ENCODE results near the gene SYNDIG1. TPM values are rescaled to one million over a fixed set of nuclear protein-coding genes. Genes with fewer than 3 reads are reported as not detected.

Gene SYNDIG1
- total RNA-seq, 1 donor from 2014 or later = 17.6 TPM

DNA sequence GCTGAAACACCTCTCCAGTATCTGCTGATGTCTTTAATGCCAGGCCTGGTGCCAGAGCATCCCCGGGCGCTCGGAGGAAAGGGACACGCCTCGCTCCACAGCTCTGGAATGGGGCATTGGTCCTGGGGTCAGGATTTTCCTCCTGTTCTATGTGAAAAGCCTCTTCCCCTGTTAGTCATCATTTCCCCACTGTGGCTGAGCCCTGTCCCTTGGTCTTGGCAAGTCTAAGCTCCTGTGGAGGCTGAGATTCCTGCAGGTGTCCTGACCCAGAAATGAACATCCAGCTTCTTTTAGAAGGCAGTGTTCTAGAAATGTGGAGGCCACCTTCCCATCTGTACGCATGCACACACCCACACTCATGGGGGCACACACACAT, 19.4 kb downstream of the SYNDIG1 start:
- intact Hi-C loops (cut with DNase I) = no loop called here

DNA sequence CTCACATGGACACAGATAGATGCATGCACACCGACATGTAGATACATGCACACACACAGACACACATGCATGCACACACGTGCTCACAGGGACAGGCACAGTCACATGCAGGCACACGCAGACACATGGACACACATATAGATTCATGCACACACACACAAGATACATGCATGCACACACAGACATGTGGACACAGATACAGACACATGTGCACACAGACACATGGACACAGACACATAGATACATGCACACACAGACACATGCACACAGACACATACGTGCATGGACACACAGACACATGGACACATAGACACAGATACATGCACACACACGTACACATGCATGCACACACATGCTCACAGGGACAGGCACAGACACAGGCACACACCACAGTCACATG, 19.8 kb downstream of the SYNDIG1 start:
- peak; percentile 55 for DNase-seq (ENCODE audit: low spot score)
- intact Hi-C loops (cut with DNase I) = no loop called here

More for the DNA sequence above, 19.4 kb downstream of the SYNDIG1 start:
- no peak for DNase-seq (ENCODE audit: low spot score)

DNA sequence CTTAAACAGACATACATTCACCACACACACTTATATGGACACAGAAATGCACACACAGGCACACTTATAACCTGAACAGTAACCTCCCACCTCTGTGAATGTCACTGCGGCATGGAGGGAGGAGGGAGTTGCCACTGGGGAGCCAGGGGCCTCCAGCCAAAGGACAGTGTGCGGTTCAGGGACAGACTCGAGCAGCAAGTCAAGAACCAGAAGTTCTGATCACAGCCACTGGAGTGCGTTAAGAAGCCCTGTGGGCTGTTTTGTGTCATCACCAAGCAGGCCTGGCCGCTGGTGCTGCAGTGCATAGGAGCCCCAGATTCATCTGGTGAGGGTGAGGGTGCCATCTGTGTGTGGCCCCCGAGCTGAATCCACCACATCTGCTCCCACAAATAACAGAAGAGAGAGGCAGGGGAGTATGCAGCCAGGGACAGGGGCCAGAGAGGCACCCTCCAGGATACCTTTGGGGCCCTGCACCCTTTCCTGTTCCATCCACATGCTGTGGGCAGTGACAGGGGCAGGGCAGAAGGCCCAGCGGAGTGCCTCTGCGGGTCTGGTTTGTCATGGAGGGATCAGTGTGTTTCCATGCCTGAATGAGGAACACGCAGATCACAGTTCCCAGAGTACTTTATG, 20.3 kb downstream of the SYNDIG1 start:
- DNase-seq (ENCODE audit: low spot score) = peak; percentile 73
- intact Hi-C loops (cut with DNase I) = no loop called here

- no peak for DNase-seq (ENCODE audit: low spot score)
- intact Hi-C loops (cut with DNase I) = no loop called here
Observed at GRCh38 chr20:24490598-24490997, 21.2 kb downstream of the SYNDIG1 start.

DNA sequence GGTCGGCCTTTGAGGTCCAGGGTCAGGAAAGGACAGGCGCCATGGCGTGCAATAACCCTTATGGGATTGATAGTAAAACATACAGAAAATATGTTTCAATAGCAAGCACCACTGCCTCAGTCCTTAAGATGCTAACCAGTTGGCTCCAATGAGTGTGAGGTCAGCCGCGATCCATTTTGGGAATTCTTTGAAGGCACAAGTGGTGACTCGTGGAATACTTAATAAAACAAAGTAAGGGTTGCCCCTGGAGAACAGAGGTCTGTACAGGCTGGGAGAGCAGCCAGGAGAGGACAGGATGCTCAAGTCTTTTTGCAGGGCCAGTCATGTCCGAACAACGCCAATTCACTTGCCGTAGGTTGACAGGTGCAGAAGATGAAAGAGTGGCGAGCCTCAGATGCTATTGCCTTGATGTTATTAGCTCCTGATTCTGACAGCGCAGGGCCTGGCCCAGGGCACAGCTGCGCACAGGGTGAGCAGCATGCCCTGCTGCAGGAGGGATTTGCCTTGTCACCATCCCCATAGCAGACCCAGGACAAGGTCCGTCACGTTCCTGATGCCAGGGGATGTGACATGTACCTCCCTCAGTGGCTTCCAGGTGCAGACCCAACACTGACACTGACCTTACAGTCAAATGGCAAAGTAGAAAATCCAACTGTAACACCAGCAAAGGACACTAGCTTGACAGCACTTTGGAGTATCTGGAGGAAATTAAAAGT, 21.8 kb downstream of the SYNDIG1 start:
- no peak for DNase-seq (ENCODE audit: low spot score)
- intact Hi-C loops (cut with DNase I) = no loop called here

DNA sequence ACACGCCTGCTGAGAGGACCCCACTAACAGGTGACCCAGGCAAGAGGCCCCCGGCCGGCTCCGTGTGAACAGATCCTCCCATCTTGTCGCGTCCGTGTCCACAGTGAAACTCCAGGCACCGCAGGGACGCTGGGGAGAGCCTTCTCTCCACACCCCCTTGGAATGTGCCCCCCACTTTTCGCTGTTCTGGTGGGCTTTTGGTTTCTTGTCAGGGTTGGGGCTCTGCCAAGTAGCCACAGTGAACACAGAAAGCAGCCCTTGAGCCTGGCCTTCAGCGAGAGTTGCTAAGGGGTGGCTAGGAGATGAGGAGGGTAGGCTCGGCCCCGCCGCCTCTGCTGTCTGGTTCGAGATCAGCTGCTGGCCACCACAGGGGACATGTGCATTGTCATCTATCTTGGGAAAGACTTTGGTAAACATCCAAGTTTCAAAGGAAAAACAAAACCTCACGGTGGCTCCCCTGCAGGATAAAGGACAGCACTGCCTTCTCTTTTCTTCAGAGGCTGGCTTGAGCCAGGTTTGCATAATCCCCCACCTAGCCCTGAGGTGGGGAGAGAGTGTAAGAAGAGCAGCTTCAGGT, 22.7 kb downstream of the SYNDIG1 start:
- DNase-seq (ENCODE audit: low spot score) = no peak
- intact Hi-C loops (cut with DNase I) = no loop called here

- no peak for DNase-seq (ENCODE audit: low spot score)
- intact Hi-C loops (cut with DNase I) = no loop called here
Observed at GRCh38 chr20:24492698-24493097, 23.3 kb downstream of the SYNDIG1 start.

- DNase-seq (ENCODE audit: low spot score) = no peak
- intact Hi-C loops (cut with DNase I) = no loop called here
Observed at GRCh38 chr20:24493181-24493580, 23.8 kb downstream of the SYNDIG1 start.

GRCh38 chr20:24493661-24494459, 24.4 kb downstream of the SYNDIG1 start:
- DNase-seq (ENCODE audit: low spot score) = no peak
- intact Hi-C loops (cut with DNase I) = no loop called here

- intact Hi-C loops (cut with DNase I) = no loop called here
- DNase-seq (ENCODE audit: low spot score) = no peak
Observed at GRCh38 chr20:24494460-24494920, 25.1 kb downstream of the SYNDIG1 start.

DNA sequence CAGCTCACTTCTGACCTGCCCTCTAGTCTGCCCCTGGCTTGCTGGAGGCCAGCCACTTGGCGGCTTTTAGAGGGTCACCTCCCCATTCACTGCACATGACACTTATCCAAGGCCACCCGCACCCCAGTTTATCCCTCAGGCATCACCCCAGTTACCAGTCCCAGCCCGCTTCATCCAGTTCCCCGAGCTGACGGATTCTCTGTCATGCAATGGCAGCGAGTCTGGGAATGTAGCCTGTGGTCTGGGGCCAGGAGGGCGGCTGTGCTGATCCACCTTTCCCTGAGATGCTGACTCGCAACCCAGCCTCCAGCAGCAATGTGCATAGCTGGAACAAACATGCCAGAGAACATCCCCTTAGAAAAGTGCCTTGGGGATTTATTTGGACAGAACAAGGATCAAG, 25.8 kb downstream of the SYNDIG1 start:
- intact Hi-C loops (cut with DNase I) = no loop called here
- no peak for DNase-seq (ENCODE audit: low spot score)

DNA sequence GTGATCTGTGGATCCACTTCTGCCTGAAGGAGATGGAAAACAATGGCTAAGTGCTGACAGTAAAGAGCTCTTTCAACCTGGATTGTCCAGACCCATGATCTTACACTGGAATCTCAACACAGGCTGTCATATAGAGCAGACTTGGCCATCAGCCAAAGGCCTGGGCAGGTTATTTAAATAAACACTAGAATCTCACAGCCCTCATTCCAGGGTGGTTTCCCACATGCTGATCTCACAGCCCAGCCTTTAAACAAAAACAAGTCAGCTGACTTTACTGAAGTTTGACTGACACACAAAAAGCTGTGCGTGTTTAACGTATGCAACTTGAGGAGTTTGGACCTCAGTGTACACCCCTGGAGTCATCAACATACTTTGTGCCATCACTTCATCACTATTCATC, 28.4 kb downstream of the SYNDIG1 start:
- intact Hi-C loops (cut with DNase I) = no loop called here

DNA sequence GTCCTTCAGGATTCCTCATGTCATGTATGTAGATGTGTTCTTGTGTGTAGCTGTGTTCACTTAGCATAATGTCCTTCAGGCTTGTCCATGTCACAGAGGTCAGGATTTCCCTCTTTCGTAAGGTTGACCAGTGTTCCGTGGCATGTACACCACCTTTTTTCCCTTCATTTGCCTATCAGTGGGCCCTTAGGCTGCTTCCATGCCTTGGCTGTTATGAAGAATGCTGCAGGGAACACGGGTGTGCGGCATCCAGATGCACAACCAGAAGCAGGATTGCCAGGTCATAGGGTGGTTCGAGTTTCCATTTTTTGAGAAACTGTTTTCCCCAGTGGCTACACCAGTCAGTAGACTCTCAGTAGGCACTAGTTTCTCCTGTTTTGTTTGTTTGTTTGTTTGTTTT, 29.2 kb downstream of the SYNDIG1 start:
- DNase-seq (ENCODE audit: low spot score) = no peak
- intact Hi-C loops (cut with DNase I) = no loop called here

More for the DNA sequence above, 28.4 kb downstream of the SYNDIG1 start:
- DNase-seq (ENCODE audit: low spot score) = no peak

- DNase-seq (ENCODE audit: low spot score) = no peak
- intact Hi-C loops (cut with DNase I) = no loop called here
Observed at GRCh38 chr20:24499472-24499871, 30.0 kb downstream of the SYNDIG1 start.

DNA sequence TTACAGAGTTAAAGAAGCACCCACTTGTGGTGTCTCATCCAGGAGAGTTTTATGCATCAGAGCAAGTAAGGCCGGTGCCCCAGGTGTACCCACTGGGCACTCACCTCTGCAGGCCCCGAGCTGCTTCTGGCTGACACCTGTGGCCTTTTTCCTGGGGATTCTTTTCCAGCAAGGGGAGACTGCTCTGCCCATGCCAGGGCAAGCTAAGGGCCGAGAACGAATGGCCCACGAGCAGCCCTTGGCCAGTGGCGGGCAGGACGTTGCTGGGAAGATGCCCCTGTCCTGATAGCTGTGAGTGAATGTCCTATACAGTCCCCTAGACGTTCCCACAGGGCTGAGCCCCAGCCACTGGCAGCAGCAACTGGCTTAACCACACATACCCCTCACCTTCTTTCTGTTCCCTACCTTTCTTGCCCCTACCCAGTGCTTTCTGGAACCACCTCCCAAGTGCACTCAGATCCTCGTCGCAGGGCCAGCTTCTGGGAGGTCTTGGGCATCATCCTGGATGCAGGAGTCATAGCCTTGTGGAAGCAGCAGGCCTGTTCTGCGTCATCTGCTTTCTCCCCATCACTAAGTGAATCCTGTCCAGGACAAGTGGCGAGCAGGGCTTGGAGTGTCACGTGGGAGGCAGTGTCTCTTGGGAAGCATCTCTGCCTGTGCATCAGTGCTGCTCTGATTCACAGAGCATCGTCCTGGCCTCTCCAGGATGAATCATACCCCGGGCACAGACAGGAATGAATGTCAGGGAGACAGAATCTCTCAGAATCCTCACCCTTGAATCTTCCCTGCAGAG, 32.5 kb downstream of the SYNDIG1 start:
- no peak for DNase-seq (ENCODE audit: low spot score)
- intact Hi-C loops (cut with DNase I) = loop anchor here (10.0 kb wide), 2 partner anchors 113 to 273 kb away; no protein-coding TSS in a partner anchor

DNA sequence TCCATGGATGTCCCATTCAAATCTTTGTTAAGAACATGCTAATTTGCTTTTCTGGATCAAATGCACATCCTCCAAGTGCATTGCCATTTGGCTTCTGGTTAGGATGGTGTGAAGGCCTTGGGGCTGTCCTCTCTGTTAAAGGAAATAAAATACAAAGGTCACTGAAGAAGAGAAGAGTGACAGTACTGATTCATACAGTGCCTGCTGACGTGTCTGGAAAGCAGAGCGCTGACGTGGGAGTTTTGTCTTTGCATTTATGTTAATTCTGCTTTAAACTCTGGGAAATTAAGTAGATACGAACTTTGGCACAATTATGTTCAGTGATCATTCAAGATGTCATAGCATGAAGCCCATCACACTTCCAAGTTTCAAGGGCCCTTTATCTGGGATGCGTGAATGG, 33.2 kb downstream of the SYNDIG1 start:
- no peak for DNase-seq (ENCODE audit: low spot score)
- intact Hi-C loops (cut with DNase I) = loop anchor here (10.0 kb wide), 2 partner anchors 112 to 272 kb away; no protein-coding TSS in a partner anchor

DNA sequence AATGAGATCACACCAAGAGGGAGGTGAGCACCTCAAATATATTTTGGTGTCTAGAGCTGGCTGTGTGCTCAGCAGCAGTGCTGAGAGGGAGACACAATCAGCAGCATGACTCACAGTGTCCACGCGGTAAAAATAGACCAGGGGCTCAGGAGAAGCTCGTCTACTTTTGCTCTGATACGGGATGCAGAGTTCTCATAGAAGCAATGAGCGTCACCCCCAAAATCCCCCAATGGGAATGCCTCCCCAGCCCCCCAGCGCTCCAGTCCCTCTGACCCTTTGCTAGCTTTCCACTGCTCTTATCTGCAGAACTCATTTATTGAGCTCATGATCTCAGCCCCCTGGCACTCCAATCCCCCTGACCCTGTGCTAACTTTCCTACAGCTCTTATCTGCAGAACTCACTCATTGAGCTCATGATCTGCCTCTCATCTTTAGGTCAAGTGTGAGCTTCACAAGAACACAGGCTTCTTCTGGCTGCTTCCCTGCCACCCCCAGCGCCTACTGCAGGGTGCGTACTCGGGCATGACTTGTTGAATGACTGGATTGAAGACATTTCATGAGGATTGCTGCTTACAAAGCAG, 34.0 kb downstream of the SYNDIG1 start:
- DNase-seq (ENCODE audit: low spot score) = no peak
- intact Hi-C loops (cut with DNase I) = loop anchor here (10.0 kb wide), 2 partner anchors 111 to 271 kb away; no protein-coding TSS in a partner anchor

DNA sequence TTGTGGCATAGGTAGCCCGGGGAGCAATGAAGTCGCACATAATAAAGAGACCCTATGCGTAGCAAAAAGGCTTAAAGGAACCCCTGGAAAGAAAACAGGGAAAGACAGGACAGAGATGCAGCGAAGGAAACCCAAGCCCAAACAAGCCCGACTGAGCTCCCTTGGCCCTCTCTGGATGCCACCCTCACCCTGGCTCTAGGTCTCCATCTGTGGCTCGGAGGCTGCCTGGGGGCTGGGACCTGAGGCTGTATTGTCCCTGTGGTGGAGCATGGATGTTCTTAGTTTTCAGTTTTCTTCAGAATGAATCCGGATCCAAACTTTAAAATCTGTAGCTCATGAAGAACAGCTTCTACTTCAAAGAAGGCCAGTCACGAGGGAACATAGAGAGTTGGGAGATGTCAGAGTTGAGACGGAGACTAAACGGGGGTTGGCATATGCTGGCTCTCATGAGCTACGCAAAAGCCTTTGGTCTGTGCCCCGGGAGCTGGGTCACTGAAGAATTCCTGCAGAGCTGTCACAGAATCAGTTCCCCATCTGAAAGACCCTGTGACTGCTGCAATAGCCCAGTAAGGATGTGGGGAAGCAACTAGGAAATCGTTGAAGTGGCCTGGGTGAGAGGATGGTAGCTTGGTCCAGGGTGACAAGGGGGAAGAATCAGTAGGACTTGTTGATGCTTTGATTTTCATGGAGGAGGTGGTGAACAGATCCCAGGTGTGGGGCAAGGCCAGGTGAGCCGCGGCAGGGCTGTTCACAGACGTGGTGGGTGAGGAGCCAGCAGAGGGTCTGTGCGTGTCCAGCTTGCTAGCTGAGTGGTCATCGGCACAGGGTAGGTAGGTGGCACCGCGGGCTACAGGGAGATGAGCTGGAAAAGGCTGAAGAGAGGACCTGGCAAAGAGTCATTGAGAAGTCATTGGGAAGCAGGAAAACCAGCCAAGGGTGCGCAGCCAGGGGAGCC, 35.2 kb downstream of the SYNDIG1 start:
- intact Hi-C loops (cut with DNase I) = loop anchor here (2.0 to 10.0 kb wide), 3 partner anchors 34 to 270 kb away; no protein-coding TSS in a partner anchor
- DNase-seq (ENCODE audit: low spot score) = no peak
